Middle frontal gyrus (tissue), 1 donor: Measurements from ENCODE around the gene BMP8B.
A peak's percentile ranks its signal among the peaks of the same experiment; 100 is the strongest.

ENCODE experiments used
- DNase-seq: peaks from one replicate; pipeline ENCODE4 v3.0.0-alpha.2; 2015; ENCODE audit warnings: low spot score; ENCODE audit errors: extremely low spot score

Gene BMP8B

GRCh38 chr1:39760074-39761008 is 28.3 kb downstream of the BMP8B start:
- DNase-seq: no peak

GRCh38 chr1:39759436-39759726 is 29.3 kb downstream of the BMP8B start:
- no peak for DNase-seq

GRCh38 chr1:39758556-39759435 is 29.9 kb downstream of the BMP8B start:
- no peak for DNase-seq

GRCh38 chr1:39757501-39757900 is 31.2 kb downstream of the BMP8B start:
- no peak for DNase-seq

- no peak for DNase-seq
Observed at GRCh38 chr1:39755965-39756659, 32.6 kb downstream of the BMP8B start.

GRCh38 chr1:39754906-39755504 is 33.7 kb downstream of the BMP8B start:
- DNase-seq: no peak

GRCh38 chr1:39754026-39754570 is 34.6 kb downstream of the BMP8B start:
- DNase-seq: no peak

- no peak for DNase-seq
Observed at GRCh38 chr1:39753132-39754025, 35.3 kb downstream of the BMP8B start.

GRCh38 chr1:39752703-39753102 is 36.0 kb downstream of the BMP8B start:
- no peak for DNase-seq

- DNase-seq: no peak
Observed at GRCh38 chr1:39751595-39751994, 37.1 kb downstream of the BMP8B start.

GRCh38 chr1:39745016-39745670 is 43.5 kb downstream of the BMP8B start:
- DNase-seq: no peak

GRCh38 chr1:39738622-39739366 is 49.9 kb downstream of the BMP8B start, which contains the start of gene PPIE:
Gene PPIE, plus strand, starts transcription at chr1:39738882. Its CDS starts 19 bp downstream, at chr1:39738901.
- peak; percentile 88 for DNase-seq

GRCh38 chr1:39737546-39738169 is 51.0 kb downstream of the BMP8B start:
- no peak for DNase-seq

- DNase-seq: no peak
Observed at GRCh38 chr1:39735731-39736130, 52.9 kb downstream of the BMP8B start.

- DNase-seq: peak; percentile 29
Observed at GRCh38 chr1:39733161-39733560, 55.5 kb downstream of the BMP8B start.

- DNase-seq: no peak
Observed at GRCh38 chr1:39732730-39733129, 55.9 kb downstream of the BMP8B start.

- no peak for DNase-seq
Observed at GRCh38 chr1:39729842-39730241, 58.8 kb downstream of the BMP8B start.

- DNase-seq: no peak
Observed at GRCh38 chr1:39729030-39729429, 59.6 kb downstream of the BMP8B start.
